Kidney (tissue), 14 donors: ENCODE results near the gene AP1G2. TPM values are rescaled to one million over a fixed set of nuclear protein-coding genes. Genes with fewer than 3 reads are reported as not detected.

Experiments used
- DNase-seq, 5 donors: peaks; one replicate each; pipeline ENCODE4 v3.0.0-alpha.2; 2013 to 2020
- FAIRE-seq: peaks from 2 replicates; lab custom pipeline; 2012; peaks lifted over from hg19 to GRCh38; lab: Jason Lieb, UNC
- H3K27ac ChIP-seq, 2 donors: one replicate each; pipeline ENCODE4 v1.7.0; 2013; ENCODE audit warnings: low read depth in 2 of 2, low read length in 2 of 2, inconsistent platforms in 1 of 2
- H3K27me3 ChIP-seq: one replicate; pipeline ENCODE4 v1.7.1; 2013; ENCODE audit warnings: low read length, inconsistent platforms; ENCODE audit not compliant: control insufficient read depth, insufficient read depth
- H3K36me3 ChIP-seq, 3 donors: one replicate each; pipeline versions ENCODE4 v1.7.0 to v1.7.1; 2013; ENCODE audit warnings: low read length in 3 of 3, control low read depth in 1 of 3, inconsistent platforms in 1 of 3; ENCODE audit not compliant: insufficient read depth in 3 of 3, control insufficient read depth in 2 of 3
- H3K4me1 ChIP-seq, 3 donors: one replicate each; pipeline versions ENCODE4 v1.7.0 to v1.7.1; 2013; ENCODE audit warnings: low read length in 3 of 3, inconsistent platforms in 1 of 3, low read depth in 1 of 3; ENCODE audit not compliant: control insufficient read depth in 2 of 3, insufficient read depth in 2 of 3
- H3K4me3 ChIP-seq, 3 donors: one replicate each; pipeline versions ENCODE4 v1.7.0 to v1.8.1; 2013; ENCODE audit warnings: low read length in 3 of 3, control low read depth in 1 of 3, inconsistent platforms in 1 of 3
- H3K9ac ChIP-seq, 3 donors: one replicate each; pipeline versions ENCODE4 v1.7.0 to v1.7.1; 2013; ENCODE audit warnings: low read length in 3 of 3, control low read depth in 1 of 3, inconsistent platforms in 1 of 3
- H3K9me3 ChIP-seq, 3 donors: one replicate each; pipeline versions ENCODE4 v1.7.0 to v1.7.1; 2013; ENCODE audit warnings: low read length in 3 of 3, control low read depth in 1 of 3, inconsistent platforms in 1 of 3; ENCODE audit not compliant: control insufficient read depth in 2 of 3, insufficient read depth in 1 of 3
- CTCF ChIP-seq: IDR thresholded peaks from 3 replicates; pipeline ENCODE4 v1.5.1; 2012; ENCODE audit warnings: mild to moderate bottlenecking, moderate library complexity, borderline replicate concordance; ENCODE audit not compliant: insufficient read depth; ENCODE audit errors: extremely low read depth
- intact Hi-C: fragments of 100-400 bp; cut with DNase I; formaldehyde crosslinking; loops from one replicate; pipeline ENCODE4 v1.11.1; 2022
- polyA plus RNA-seq: library from polyadenylated mRNA; stranded (reverse); fragments of 350-450 nt; fragmentation: Illumina TruSeq; extraction: RNeasy Lipid Tissue Mini Kit (QIAGEN cat#74804); gene quantifications from one replicate; pipeline ENCODE4 v1.2.3, GENCODE V29; 2014; ENCODE audit warnings: low read depth, low replicate concordance; ENCODE audit not compliant: insufficient read depth
- total RNA-seq: library from RNA; stranded (reverse); fragmentation: NEBNext Ultra II Directional; extraction: Animal tissue kit (Norgen Biotek cat#: 25700); gene quantifications from one replicate; pipeline ENCODE4 v1.2.1, GENCODE V29; 2021
- donor health status: control.
- donor health status: control.
- donor health status: control.
- donor health status: control.
- donor health status: control.
- donor health status: DM: yes; HTN: yes; CAD: no.
- donor health status: Normal renal cell carcinoma (clear cell type).

The AP1G2 gene
- total and polyA plus RNA-seq, 2 donors from 2014 or later = 56.7 to 123 TPM

GRCh38 chr14:23523229-23524016, 44.2 kb downstream of the AP1G2 start:
- H3K9me3 ChIP-seq = no peaks in the 10 kb centered on the region
- FAIRE-seq (no peak), DNase-seq (no peak)
- no peak for TF ChIP-seq CTCF
- no peak overlapping the region for H3K27ac ChIP-seq
- H3K4me3 ChIP-seq = no peak overlapping the region
- intact Hi-C loops = no loop called here
- H3K9ac ChIP-seq = no peak overlapping the region
- H3K36me3 ChIP-seq = no peaks in the 10 kb centered on the region
- no peaks in the 10 kb centered on the region for H3K27me3 ChIP-seq
- no peaks in the 10 kb centered on the region for H3K4me1 ChIP-seq

GRCh38 chr14:23522643-23523198, 44.9 kb downstream of the AP1G2 start:
- intact Hi-C loops = no loop called here

GRCh38 chr14:23521785-23522640, 45.6 kb downstream of the AP1G2 start:
- no peaks in the 10 kb centered on the region for H3K9me3 ChIP-seq
- no peak for TF ChIP-seq CTCF
- intact Hi-C loops = no loop called here
- H3K4me1 ChIP-seq = no peaks in the 10 kb centered on the region
- DNase-seq (no peak), FAIRE-seq (no peak)
- H3K9ac ChIP-seq = no peak overlapping the region
- no peaks in the 10 kb centered on the region for H3K36me3 ChIP-seq
- no peaks in the 10 kb centered on the region for H3K27me3 ChIP-seq
- H3K27ac ChIP-seq = no peak overlapping the region
- no peak overlapping the region for H3K4me3 ChIP-seq

More at GRCh38 chr14:23522643-23523198, 44.9 kb downstream of the AP1G2 start:
- Histone ChIP-seq H3K9ac (no peak overlapping the region), H3K36me3 (no peaks in the 10 kb centered on the region), H3K27ac (no peak overlapping the region), H3K27me3 (no peaks in the 10 kb centered on the region), H3K9me3 (no peaks in the 10 kb centered on the region), H3K4me3 (no peak overlapping the region), H3K4me1 (no peaks in the 10 kb centered on the region)
- no peak for DNase-seq
- no peak for TF ChIP-seq CTCF
- FAIRE-seq = no peak
